ENCODE results near the gene FRAT1. TPM values are rescaled to one million over a fixed set of nuclear protein-coding genes. Genes with fewer than 3 reads are reported as not detected.
A peak's percentile ranks its signal among the peaks of the same experiment; 100 is the strongest.

FRAT1 gene
- total and polyA plus RNA-seq, 11 donors = 1.1 to 5.2 (median 4.3) TPM

DNA sequence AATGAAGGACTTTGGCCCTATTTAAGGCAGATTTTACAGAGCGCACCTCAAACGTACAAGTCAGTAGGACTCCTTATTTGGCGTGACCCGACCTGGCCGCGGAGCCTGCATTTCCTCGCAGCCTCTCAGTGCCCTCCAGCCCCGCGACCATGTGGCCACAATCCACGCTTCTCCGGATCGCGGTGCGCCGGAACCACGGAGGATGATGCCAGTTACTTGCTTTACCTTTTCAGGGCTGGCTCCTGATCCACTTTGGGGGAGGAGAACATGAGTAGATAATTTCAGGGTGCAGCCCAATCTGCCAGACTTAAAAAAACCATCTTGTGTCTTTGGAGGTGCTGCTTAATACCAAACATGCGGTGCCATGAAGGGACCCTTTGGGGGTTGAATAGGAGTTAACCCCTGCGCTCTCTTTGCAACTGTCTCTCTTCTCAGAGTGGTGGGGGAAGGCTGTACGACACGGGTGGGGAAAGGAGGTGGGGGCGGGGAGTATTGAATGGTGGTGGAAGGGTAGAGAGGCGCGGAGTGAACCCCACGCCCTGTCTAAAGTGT is 1.5 kb downstream of the FRAT1 start:
- Histone ChIP-seq H3K27ac (peak overlapping the region; percentile 66 to 100 (median 96)), H3K9me3 (no peaks in the 10 kb centered on the region), H3K4me1 (peaks cover 0 to 50% (median 20%) of the 10 kb centered on the region in 12 donors), H3K36me3 (no peaks in the 10 kb centered on the region), H3K27me3 (no peaks in the 10 kb centered on the region), H3K4me3 (peak overlapping the region; percentile 66 to 98 (median 84))
- WGBS, 4 donors = 14 to 22% (median 19%) methylated on average over 21 to 24 of the region's 24 CpGs
- peak in 4 of 5 donors; percentile 17 to 62 (median 28) for DNase-seq
- ATAC-seq = no peak
- intact Hi-C loops (cut with DNase I) = loop anchor here in 2 of 10 donors (1.0 to 10.0 kb wide), 3 partner anchors 14 to 46 kb away; partner anchors contain the start of gene FRAT2 (in 1 of the 2)
- TF ChIP-seq POLR2A (IDR thresholded peaks at IDR 0.05) = no peak
- TF ChIP-seq, protein P1, sequence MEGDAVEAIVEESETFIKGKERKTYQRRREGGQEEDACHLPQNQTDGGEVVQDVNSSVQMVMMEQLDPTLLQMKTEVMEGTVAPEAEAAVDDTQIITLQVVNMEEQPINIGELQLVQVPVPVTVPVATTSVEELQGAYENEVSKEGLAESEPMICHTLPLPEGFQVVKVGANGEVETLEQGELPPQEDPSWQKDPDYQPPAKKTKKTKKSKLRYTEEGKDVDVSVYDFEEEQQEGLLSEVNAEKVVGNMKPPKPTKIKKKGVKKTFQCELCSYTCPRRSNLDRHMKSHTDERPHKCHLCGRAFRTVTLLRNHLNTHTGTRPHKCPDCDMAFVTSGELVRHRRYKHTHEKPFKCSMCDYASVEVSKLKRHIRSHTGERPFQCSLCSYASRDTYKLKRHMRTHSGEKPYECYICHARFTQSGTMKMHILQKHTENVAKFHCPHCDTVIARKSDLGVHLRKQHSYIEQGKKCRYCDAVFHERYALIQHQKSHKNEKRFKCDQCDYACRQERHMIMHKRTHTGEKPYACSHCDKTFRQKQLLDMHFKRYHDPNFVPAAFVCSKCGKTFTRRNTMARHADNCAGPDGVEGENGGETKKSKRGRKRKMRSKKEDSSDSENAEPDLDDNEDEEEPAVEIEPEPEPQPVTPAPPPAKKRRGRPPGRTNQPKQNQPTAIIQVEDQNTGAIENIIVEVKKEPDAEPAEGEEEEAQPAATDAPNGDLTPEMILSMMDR (IDR thresholded peaks at IDR 0.05) = no peak

DNA sequence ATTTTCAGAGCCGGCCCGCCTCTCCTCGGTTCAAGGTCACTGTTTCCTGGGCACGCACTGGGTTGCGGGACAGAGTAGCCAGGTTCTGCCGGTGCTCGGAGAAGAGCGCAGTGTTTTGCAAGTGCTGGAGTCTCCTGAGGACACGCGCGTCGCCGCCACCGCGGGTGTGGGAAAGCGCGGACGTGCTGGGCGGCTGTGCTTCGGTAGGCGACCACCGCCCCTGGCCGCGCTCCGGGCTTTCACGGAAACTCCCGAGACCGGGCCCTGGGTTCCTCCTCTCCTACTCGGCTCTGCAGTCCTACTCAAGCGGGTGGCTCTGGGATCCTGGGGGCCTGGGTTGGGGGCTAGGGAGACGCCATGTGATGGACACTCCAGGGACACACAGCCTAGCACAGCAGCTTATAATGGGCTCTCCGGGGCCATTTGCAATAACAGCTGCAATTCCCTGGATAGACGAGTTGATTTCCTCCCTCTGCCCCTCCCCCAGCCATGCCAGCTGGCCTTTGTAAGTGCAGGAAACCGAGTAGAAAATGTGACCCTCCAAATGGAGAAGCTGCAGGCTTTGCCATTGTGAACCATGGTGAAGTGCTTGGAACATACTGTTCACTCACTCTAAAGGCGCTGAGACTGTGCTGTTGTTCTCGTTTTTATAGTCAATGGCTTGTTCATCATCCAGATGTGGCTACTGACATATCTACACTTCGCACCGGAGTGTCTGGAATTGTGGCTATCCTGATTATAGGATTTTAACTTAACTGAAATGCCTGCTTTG is 2.1 kb downstream of the FRAT1 start:
- DNase-seq (peak; percentile 32 to 70 (median 40)), ATAC-seq (peak in 1 of 4 donors; percentile 1)
- Histone ChIP-seq H3K9me3 (no peaks in the 10 kb centered on the region), H3K36me3 (no peaks in the 10 kb centered on the region), H3K27me3 (no peaks in the 10 kb centered on the region), H3K27ac (peak overlapping the region in 6 of 12 donors; percentile 3 to 99 (median 81)), H3K4me1 (peaks cover 0 to 50% (median 20%) of the 10 kb centered on the region in 12 donors), H3K4me3 (peak overlapping the region; percentile 66 to 98 (median 84))
- intact Hi-C loops (cut with DNase I) = loop anchor here in 2 of 10 donors (2.0 to 10.0 kb wide), 2 partner anchors 34 to 46 kb away; no protein-coding TSS in a partner anchor
- TF ChIP-seq POLR2A (IDR thresholded peaks at IDR 0.05) = no peak
- TF ChIP-seq, protein P1 (IDR thresholded peaks at IDR 0.05) = no peak
- WGBS, 4 donors = 25 to 44% (median 35%) methylated on average over 29 to 38 of the region's 38 CpGs

DNA sequence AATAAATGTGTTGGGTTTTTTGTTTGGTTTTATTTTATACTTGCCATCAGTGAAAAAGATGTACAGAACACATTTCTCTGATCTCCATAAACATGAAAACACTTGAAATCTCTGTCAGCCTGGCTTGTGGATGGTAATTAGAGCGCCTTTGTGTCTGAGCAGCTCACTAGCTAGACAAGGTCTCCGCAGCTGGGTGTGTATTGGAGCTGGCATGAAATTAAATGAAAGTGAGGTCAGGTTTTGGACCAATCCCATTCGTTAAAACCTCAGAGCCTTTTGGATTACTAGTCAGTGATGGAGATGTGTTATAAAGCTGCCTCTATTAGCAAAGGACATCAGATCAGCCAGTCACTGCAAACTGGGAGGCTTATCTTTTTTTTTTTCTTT is 2.7 kb downstream of the FRAT1 start:
- peak overlapping the region in 2 of 12 donors; percentile 70 to 81 for H3K4me3 ChIP-seq
- TF ChIP-seq, protein P1 (IDR thresholded peaks at IDR 0.05) = no peak
- no peak for TF ChIP-seq POLR2A (IDR thresholded peaks at IDR 0.05)
- peaks cover 0 to 51% (median 20%) of the 10 kb centered on the region in 12 donors for H3K4me1 ChIP-seq
- ATAC-seq (no peak), DNase-seq (no peak)
- no peaks in the 10 kb centered on the region for H3K36me3 ChIP-seq
- no peaks in the 10 kb centered on the region for H3K9me3 ChIP-seq
- H3K27me3 ChIP-seq = no peaks in the 10 kb centered on the region
- intact Hi-C loops (cut with DNase I) = loop anchor here in 2 of 10 donors (2.0 to 10.0 kb wide), 2 partner anchors 33 to 47 kb away; no protein-coding TSS in a partner anchor
- 80 to 93% (median 88%) methylated on average over 3 of the region's 3 CpGs for WGBS, 4 donors
- peak overlapping the region in 1 of 12 donors; percentile 99 for H3K27ac ChIP-seq

DNA sequence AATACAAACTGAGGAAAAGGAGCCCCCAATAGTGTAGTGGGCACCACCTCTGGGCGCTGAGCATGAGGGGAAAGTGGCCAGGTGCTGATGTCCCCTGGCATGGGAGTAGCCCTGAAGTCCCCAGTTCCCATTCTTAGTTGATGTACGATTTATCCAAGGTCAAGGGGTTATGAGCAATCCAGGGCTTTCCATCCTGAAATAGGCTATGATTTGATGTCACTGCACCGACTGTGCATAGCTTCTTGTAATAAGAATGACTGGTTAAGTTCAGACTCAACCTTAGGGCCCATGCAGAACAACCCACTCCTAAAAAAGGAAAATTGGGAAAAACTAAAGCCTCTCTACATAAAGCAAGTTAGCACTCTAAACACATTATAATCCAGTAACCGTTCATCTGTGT is 4.4 kb downstream of the FRAT1 start:
- Histone ChIP-seq H3K4me3 (no peak overlapping the region), H3K4me1 (peaks cover 0 to 55% (median 19%) of the 10 kb centered on the region in 12 donors), H3K9me3 (no peaks in the 10 kb centered on the region), H3K36me3 (peaks cover 0 to 7% (median 2%) of the 10 kb centered on the region in 9 donors), H3K27ac (no peak overlapping the region), H3K27me3 (no peaks in the 10 kb centered on the region)
- DNase-seq (no peak), ATAC-seq (no peak)
- no peak for TF ChIP-seq POLR2A (IDR thresholded peaks at IDR 0.05)
- TF ChIP-seq, protein P1 (IDR thresholded peaks at IDR 0.05) = no peak
- intact Hi-C loops (cut with DNase I) = loop anchor here in 1 of 10 donors (10.0 kb wide), 1 partner anchor 49 kb away; no protein-coding TSS in a partner anchor
- 86 to 90% (median 87%) methylated on average over 4 of the region's 4 CpGs for WGBS, 4 donors
